Central memory CD4-positive, alpha-beta T cell (primary cell): ENCODE results near the gene SLC39A9.
"Not testable (repeated sequence)": the region's sequence is repeated elsewhere in the genome, so short reads cannot be mapped to it uniquely, and the experiment has no call there.

Source experiments
- DNase-seq: peaks from one replicate; pipeline ENCODE4 v3.0.0; 2022

The SLC39A9 gene

GRCh38 chr14:69370061-69370460, 28.4 kb upstream of the SLC39A9 start:
- DNase-seq = no peak

- no peak for DNase-seq
These were observed 26.3 kb upstream of the SLC39A9 start for GRCh38 chr14:69372146-69372545.

- no peak for DNase-seq
These were observed 25.4 kb upstream of the SLC39A9 start for GRCh38 chr14:69373104-69373503.

GRCh38 chr14:69374235-69374634, 24.3 kb upstream of the SLC39A9 start:
- DNase-seq = no peak

- DNase-seq = no peak
These were observed 23.3 kb upstream of the SLC39A9 start for GRCh38 chr14:69375182-69375581.

- no peak for DNase-seq
These were observed 22.8 kb upstream of the SLC39A9 start for GRCh38 chr14:69375722-69376121.

- no peak for DNase-seq
These were observed 22.1 kb upstream of the SLC39A9 start for GRCh38 chr14:69376439-69376838.

- no peak for DNase-seq
These were observed 20.2 kb upstream of the SLC39A9 start for GRCh38 chr14:69378274-69378673.

GRCh38 chr14:69387311-69387710, 11.2 kb upstream of the SLC39A9 start:
- no peak for DNase-seq

GRCh38 chr14:69391400-69391799, 7.1 kb upstream of the SLC39A9 start:
- DNase-seq = not testable (repeated sequence)

- no peak for DNase-seq
These were observed 6.0 kb upstream of the SLC39A9 start for GRCh38 chr14:69392481-69392880.

GRCh38 chr14:69395929-69396328, 2.6 kb upstream of the SLC39A9 start:
- DNase-seq = no peak

- DNase-seq = no peak
These were observed 322 bp downstream of the SLC39A9 start for GRCh38 chr14:69398818-69399210.

GRCh38 chr14:69399750-69400149, 1.3 kb downstream of the SLC39A9 start:
- no peak for DNase-seq

- no peak for DNase-seq
These were observed 1.7 kb downstream of the SLC39A9 start for GRCh38 chr14:69400154-69400553.

- no peak for DNase-seq
These were observed 3.3 kb downstream of the SLC39A9 start for GRCh38 chr14:69401841-69402240.

- no peak for DNase-seq
These were observed 6.0 kb downstream of the SLC39A9 start for GRCh38 chr14:69404478-69404877.

GRCh38 chr14:69404883-69405282, 6.4 kb downstream of the SLC39A9 start:
- DNase-seq = no peak

- no peak for DNase-seq
These were observed 7.3 kb downstream of the SLC39A9 start for GRCh38 chr14:69405762-69406161.

GRCh38 chr14:69408331-69408960, 10.0 kb downstream of the SLC39A9 start:
- no peak for DNase-seq

- DNase-seq = no peak
These were observed 15.0 kb downstream of the SLC39A9 start for GRCh38 chr14:69413483-69413882.

GRCh38 chr14:69416087-69416486, 17.6 kb downstream of the SLC39A9 start:
- not testable (repeated sequence) for DNase-seq

- no peak for DNase-seq
These were observed 24.8 kb downstream of the SLC39A9 start for GRCh38 chr14:69423279-69423678.

- DNase-seq = no peak
These were observed 25.8 kb downstream of the SLC39A9 start for GRCh38 chr14:69424149-69424923.

- DNase-seq = no peak
These were observed 29.1 kb downstream of the SLC39A9 start for GRCh38 chr14:69427596-69427995.
